WTC11 (cell line): Measurements from ENCODE around the gene ADORA2B. TPM values are rescaled to one million over a fixed set of nuclear protein-coding genes. Genes with fewer than 3 reads are reported as not detected.
A peak's percentile ranks its signal among the peaks of the same experiment; 100 is the strongest.

Experiments
- ATAC-seq: fragments of 200-7000 bp; cut with Tn5 transposase; 2 replicates; pipeline ENCODE4 v1.10.0; 2021; ENCODE audit warnings: mild to moderate bottlenecking, moderate library complexity
- CTCF ChIA-PET: fragments of 300-600 bp; sonication (Branson Sonifier 250); formaldehyde crosslinking; loops from one replicate; lab custom pipeline; 2021; ENCODE audit warnings: antibody characterized with exemption; lab: Charles Lee
- POLR2A ChIA-PET: fragments of 350-600 bp; sonication (Branson Sonifier 250); formaldehyde crosslinking; loops from one replicate; lab custom pipeline; 2021; ENCODE audit warnings: antibody characterized with exemption; lab: Charles Lee
- DNase-seq: peaks from one replicate; pipeline ENCODE4 v3.0.0; 2021; ENCODE audit warnings: low spot score
- H3K27ac Mint-ChIP-seq: 2 replicates; pipeline ENCODE4 v1.8.0; 2021; ENCODE audit warnings: mixed read lengths
- H3K27me3 Mint-ChIP-seq: 2 replicates; pipeline ENCODE4 v1.8.0; 2021; ENCODE audit warnings: low read depth, mild to moderate bottlenecking, moderate library complexity, mixed read lengths
- H3K36me3 Mint-ChIP-seq: 2 replicates; pipeline ENCODE4 v1.8.0; 2021; ENCODE audit warnings: mixed read lengths
- H3K4me1 Mint-ChIP-seq: 2 replicates; pipeline ENCODE4 v1.8.0; 2022; ENCODE audit warnings: mixed read lengths
- H3K4me3 Mint-ChIP-seq: 2 replicates; pipeline ENCODE4 v1.8.0; 2021; ENCODE audit warnings: mild to moderate bottlenecking, moderate library complexity, mixed read lengths
- H3K9me3 Mint-ChIP-seq: 2 replicates; pipeline ENCODE4 v1.8.0; 2021; ENCODE audit warnings: mixed read lengths
- CREB1 ChIP-seq: sonication (generic); formaldehyde crosslinking; IDR thresholded peaks from 2 replicates; pipeline ENCODE4 v1.8.0; 2023; ENCODE audit warnings: mild to moderate bottlenecking, missing genetic modification reagents
- FOXJ3 ChIP-seq: sonication (generic); formaldehyde crosslinking; IDR thresholded peaks from 2 replicates; pipeline ENCODE4 v1.9.0; 2021; ENCODE audit warnings: missing genetic modification reagents, mild to moderate bottlenecking, borderline replicate concordance
- FOXK1 ChIP-seq: sonication (generic); formaldehyde crosslinking; IDR thresholded peaks from 2 replicates; pipeline ENCODE4 v1.8.0; 2022; ENCODE audit warnings: mild to moderate bottlenecking, moderate library complexity, missing genetic modification reagents
- IRF2 ChIP-seq: sonication (generic); formaldehyde crosslinking; IDR thresholded peaks from 2 replicates; pipeline ENCODE4 v1.8.0; 2022; ENCODE audit warnings: low read depth, missing genetic modification reagents, borderline replicate concordance
- MXD4 ChIP-seq: fragments of 250-450 bp; sonication (Bioruptor Pico); IDR thresholded peaks from 2 replicates; pipeline ENCODE4 v1.8.0; 2021; ENCODE audit warnings: mild to moderate bottlenecking, moderate library complexity, borderline replicate concordance
- NR2C2 ChIP-seq: sonication (generic); formaldehyde crosslinking; IDR thresholded peaks from 2 replicates; pipeline ENCODE4 v1.8.0; 2022; ENCODE audit warnings: mild to moderate bottlenecking, missing genetic modification reagents
- TEAD4 ChIP-seq: sonication (generic); formaldehyde crosslinking; IDR thresholded peaks from 2 replicates; pipeline ENCODE4 v1.8.0; 2022; ENCODE audit warnings: mild to moderate bottlenecking, missing genetic modification reagents
- TP53 ChIP-seq: sonication (generic); formaldehyde crosslinking; IDR thresholded peaks from 2 replicates; pipeline ENCODE4 v1.8.1; 2023; ENCODE audit warnings: mild to moderate bottlenecking, missing genetic modification reagents
- ZNF121 ChIP-seq: sonication (generic); formaldehyde crosslinking; IDR thresholded peaks from 2 replicates; pipeline ENCODE4 v1.8.0; 2023; ENCODE audit warnings: missing genetic modification reagents
- ZNF263 ChIP-seq: sonication (generic); formaldehyde crosslinking; IDR thresholded peaks from 2 replicates; pipeline ENCODE4 v1.8.1; 2022; ENCODE audit warnings: low read depth, mild to moderate bottlenecking, moderate library complexity, missing genetic modification reagents
- ZNF671 ChIP-seq: fragments of 250-450 bp; sonication (Bioruptor Pico); IDR thresholded peaks from 2 replicates; pipeline ENCODE4 v1.8.0; 2021; ENCODE audit warnings: mild to moderate bottlenecking
- total RNA-seq: library from RNA; stranded (reverse); gene quantifications from 3 replicates; pipeline ENCODE4 v1.2.3, GENCODE V29; 2021
- TF ChIP-seq, protein P1 (sequence below): sonication (generic); formaldehyde crosslinking; IDR thresholded peaks from 2 replicates; pipeline ENCODE4 v1.8.1; 2022; ENCODE audit warnings: mild to moderate bottlenecking, missing genetic modification reagents, moderate library complexity, borderline replicate concordance
- TF ChIP-seq, protein P2 (sequence below): sonication (generic); formaldehyde crosslinking; IDR thresholded peaks from 2 replicates; pipeline ENCODE4 v1.8.1; 2022; ENCODE audit warnings: mild to moderate bottlenecking, moderate library complexity, missing genetic modification reagents
- TF ChIP-seq, protein P3 (sequence below): sonication (generic); formaldehyde crosslinking; IDR thresholded peaks from 2 replicates; pipeline ENCODE4 v1.8.1; 2023; ENCODE audit warnings: mild to moderate bottlenecking, missing genetic modification reagents
- TF ChIP-seq, protein P4 (sequence below): sonication (generic); formaldehyde crosslinking; IDR thresholded peaks from 2 replicates; pipeline ENCODE4 v1.8.1; 2022; ENCODE audit warnings: low read depth, missing genetic modification reagents, borderline replicate concordance
- TF ChIP-seq, protein P5 (sequence below): sonication (generic); formaldehyde crosslinking; IDR thresholded peaks from 2 replicates; pipeline ENCODE4 v1.8.1; 2022; ENCODE audit warnings: low read depth, mild to moderate bottlenecking, moderate library complexity, missing genetic modification reagents, borderline replicate concordance
- TF ChIP-seq, protein P6 (sequence below): sonication (generic); formaldehyde crosslinking; IDR thresholded peaks from 2 replicates; pipeline ENCODE4 v1.8.1; 2023; ENCODE audit warnings: mild to moderate bottlenecking, missing genetic modification reagents, moderate library complexity
- TF ChIP-seq, protein P7 (sequence below): fragments of 250-450 bp; sonication (Bioruptor Pico); IDR thresholded peaks from 2 replicates; pipeline ENCODE4 v1.9.0; 2021; ENCODE audit warnings: mild to moderate bottlenecking
- TF ChIP-seq, protein P8 (sequence below): sonication (generic); formaldehyde crosslinking; conservative IDR thresholded peaks from 2 replicates; pipeline ENCODE4 v1.8.1; 2022; ENCODE audit warnings: mild to moderate bottlenecking, missing genetic modification reagents

The ADORA2B gene
- total RNA-seq, 1 experiment from 2014 or later: 4.2 TPM

DNA sequence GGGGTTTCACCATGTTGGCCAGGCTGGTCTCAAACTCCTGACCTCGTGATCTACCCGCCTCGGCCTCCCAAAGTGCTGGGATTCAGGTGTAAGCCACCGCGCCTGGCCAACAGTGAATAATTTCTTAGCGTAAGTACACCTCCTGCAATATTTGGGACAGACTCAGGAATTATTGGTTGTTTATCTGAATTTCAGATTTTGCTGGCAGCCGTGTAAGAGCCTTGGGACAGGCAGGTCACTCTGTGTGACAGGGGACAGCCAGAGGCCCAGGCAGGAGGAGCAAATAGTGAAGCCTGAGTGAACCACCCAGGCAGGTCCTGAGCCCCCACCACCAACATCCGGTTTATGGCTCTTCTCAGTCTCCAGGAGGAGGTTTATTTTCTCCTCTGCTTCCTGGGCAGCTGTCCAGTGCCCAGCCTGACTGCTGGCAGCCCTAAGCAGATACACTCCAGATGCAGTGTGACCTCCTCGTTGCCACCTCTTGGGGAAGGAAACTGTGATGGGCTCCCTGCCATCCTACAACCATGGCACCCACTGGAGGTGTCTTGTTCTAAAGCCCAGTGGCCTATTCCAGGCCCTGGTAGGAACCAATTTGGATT lies 26.2 kb upstream of the ADORA2B start:
- DNase-seq (peak; percentile 3), ATAC-seq (no peak)
- H3K4me3 Mint-ChIP-seq: no peak overlapping the region
- peaks cover 23% of the 10 kb centered on the region for H3K27me3 Mint-ChIP-seq
- ChIA-PET CTCF (interaction anchor here (1.4 kb wide), 1 partner anchor 25 kb away, joined by 3 read pairs; no protein-coding TSS in a partner anchor), POLR2A (no interaction called here)
- TF ChIP-seq FOXJ3 (CRISPR knock-in tag): no peak
- TF ChIP-seq ZNF671 (CRISPR knock-in tag): no peak
- no peak for TF ChIP-seq TEAD4 (CRISPR knock-in tag)
- TF ChIP-seq MXD4 (CRISPR knock-in tag): no peak
- TF ChIP-seq, protein P1, sequence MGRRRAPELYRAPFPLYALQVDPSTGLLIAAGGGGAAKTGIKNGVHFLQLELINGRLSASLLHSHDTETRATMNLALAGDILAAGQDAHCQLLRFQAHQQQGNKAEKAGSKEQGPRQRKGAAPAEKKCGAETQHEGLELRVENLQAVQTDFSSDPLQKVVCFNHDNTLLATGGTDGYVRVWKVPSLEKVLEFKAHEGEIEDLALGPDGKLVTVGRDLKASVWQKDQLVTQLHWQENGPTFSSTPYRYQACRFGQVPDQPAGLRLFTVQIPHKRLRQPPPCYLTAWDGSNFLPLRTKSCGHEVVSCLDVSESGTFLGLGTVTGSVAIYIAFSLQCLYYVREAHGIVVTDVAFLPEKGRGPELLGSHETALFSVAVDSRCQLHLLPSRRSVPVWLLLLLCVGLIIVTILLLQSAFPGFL (CRISPR knock-in tag): no peak
- TF ChIP-seq, protein P2, sequence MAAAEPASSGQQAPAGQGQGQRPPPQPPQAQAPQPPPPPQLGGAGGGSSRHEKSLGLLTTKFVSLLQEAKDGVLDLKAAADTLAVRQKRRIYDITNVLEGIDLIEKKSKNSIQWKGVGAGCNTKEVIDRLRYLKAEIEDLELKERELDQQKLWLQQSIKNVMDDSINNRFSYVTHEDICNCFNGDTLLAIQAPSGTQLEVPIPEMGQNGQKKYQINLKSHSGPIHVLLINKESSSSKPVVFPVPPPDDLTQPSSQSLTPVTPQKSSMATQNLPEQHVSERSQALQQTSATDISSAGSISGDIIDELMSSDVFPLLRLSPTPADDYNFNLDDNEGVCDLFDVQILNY: no peak
- TF ChIP-seq, protein P3, sequence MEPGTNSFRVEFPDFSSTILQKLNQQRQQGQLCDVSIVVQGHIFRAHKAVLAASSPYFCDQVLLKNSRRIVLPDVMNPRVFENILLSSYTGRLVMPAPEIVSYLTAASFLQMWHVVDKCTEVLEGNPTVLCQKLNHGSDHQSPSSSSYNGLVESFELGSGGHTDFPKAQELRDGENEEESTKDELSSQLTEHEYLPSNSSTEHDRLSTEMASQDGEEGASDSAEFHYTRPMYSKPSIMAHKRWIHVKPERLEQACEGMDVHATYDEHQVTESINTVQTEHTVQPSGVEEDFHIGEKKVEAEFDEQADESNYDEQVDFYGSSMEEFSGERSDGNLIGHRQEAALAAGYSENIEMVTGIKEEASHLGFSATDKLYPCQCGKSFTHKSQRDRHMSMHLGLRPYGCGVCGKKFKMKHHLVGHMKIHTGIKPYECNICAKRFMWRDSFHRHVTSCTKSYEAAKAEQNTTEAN (CRISPR knock-in tag): no peak
- TF ChIP-seq, protein P4, sequence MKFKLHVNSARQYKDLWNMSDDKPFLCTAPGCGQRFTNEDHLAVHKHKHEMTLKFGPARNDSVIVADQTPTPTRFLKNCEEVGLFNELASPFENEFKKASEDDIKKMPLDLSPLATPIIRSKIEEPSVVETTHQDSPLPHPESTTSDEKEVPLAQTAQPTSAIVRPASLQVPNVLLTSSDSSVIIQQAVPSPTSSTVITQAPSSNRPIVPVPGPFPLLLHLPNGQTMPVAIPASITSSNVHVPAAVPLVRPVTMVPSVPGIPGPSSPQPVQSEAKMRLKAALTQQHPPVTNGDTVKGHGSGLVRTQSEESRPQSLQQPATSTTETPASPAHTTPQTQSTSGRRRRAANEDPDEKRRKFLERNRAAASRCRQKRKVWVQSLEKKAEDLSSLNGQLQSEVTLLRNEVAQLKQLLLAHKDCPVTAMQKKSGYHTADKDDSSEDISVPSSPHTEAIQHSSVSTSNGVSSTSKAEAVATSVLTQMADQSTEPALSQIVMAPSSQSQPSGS (CRISPR knock-in tag): no peak
- TF ChIP-seq CREB1 (CRISPR knock-in tag): no peak
- TF ChIP-seq, protein P5, sequence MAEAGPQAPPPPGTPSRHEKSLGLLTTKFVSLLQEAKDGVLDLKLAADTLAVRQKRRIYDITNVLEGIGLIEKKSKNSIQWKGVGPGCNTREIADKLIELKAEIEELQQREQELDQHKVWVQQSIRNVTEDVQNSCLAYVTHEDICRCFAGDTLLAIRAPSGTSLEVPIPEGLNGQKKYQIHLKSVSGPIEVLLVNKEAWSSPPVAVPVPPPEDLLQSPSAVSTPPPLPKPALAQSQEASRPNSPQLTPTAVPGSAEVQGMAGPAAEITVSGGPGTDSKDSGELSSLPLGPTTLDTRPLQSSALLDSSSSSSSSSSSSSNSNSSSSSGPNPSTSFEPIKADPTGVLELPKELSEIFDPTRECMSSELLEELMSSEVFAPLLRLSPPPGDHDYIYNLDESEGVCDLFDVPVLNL (CRISPR knock-in tag): no peak
- TF ChIP-seq FOXK1 (CRISPR knock-in tag): no peak
- no peak for TF ChIP-seq TP53 (CRISPR knock-in tag)
- TF ChIP-seq, protein P6, sequence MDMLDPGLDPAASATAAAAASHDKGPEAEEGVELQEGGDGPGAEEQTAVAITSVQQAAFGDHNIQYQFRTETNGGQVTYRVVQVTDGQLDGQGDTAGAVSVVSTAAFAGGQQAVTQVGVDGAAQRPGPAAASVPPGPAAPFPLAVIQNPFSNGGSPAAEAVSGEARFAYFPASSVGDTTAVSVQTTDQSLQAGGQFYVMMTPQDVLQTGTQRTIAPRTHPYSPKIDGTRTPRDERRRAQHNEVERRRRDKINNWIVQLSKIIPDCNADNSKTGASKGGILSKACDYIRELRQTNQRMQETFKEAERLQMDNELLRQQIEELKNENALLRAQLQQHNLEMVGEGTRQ (CRISPR knock-in tag): no peak
- TF ChIP-seq ZNF121 (CRISPR knock-in tag): no peak
- TF ChIP-seq, protein P7, sequence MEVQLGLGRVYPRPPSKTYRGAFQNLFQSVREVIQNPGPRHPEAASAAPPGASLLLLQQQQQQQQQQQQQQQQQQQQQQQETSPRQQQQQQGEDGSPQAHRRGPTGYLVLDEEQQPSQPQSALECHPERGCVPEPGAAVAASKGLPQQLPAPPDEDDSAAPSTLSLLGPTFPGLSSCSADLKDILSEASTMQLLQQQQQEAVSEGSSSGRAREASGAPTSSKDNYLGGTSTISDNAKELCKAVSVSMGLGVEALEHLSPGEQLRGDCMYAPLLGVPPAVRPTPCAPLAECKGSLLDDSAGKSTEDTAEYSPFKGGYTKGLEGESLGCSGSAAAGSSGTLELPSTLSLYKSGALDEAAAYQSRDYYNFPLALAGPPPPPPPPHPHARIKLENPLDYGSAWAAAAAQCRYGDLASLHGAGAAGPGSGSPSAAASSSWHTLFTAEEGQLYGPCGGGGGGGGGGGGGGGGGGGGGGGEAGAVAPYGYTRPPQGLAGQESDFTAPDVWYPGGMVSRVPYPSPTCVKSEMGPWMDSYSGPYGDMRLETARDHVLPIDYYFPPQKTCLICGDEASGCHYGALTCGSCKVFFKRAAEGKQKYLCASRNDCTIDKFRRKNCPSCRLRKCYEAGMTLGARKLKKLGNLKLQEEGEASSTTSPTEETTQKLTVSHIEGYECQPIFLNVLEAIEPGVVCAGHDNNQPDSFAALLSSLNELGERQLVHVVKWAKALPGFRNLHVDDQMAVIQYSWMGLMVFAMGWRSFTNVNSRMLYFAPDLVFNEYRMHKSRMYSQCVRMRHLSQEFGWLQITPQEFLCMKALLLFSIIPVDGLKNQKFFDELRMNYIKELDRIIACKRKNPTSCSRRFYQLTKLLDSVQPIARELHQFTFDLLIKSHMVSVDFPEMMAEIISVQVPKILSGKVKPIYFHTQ: no peak
- no peak for TF ChIP-seq ZNF263 (CRISPR knock-in tag)
- no peak for TF ChIP-seq IRF2 (CRISPR knock-in tag)
- TF ChIP-seq NR2C2 (CRISPR knock-in tag): no peak
- TF ChIP-seq, protein P8, sequence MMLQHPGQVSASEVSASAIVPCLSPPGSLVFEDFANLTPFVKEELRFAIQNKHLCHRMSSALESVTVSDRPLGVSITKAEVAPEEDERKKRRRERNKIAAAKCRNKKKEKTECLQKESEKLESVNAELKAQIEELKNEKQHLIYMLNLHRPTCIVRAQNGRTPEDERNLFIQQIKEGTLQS (CRISPR knock-in tag): no peak
- peaks cover 4% of the 10 kb centered on the region; the same call in 1 of the 2 replicates for H3K36me3 Mint-ChIP-seq
- H3K4me1 Mint-ChIP-seq: peaks cover 4% of the 10 kb centered on the region; the same call in 1 of the 2 replicates
- H3K9me3 Mint-ChIP-seq: peaks cover 21% of the 10 kb centered on the region
- no peak overlapping the region for H3K27ac Mint-ChIP-seq
